Activated naive CD4-positive, alpha-beta T cell treated with anti-CD3 and anti-CD28 coated beads, Interleukin-2, amount 50 U/mL, for 24 hours (primary cell): ENCODE results near the gene UGT1A3.
"Not testable (repeated sequence)": the region's sequence is repeated elsewhere in the genome, so short reads cannot be mapped to it uniquely, and the experiment has no call there.

Source experiments
- H3K27ac Mint-ChIP-seq: one replicate; pipeline ENCODE4 v1.8.0; 2021; ENCODE audit warnings: mild to moderate bottlenecking, mixed read lengths
- H3K27me3 Mint-ChIP-seq: one replicate; pipeline ENCODE4 v1.8.0; 2021; ENCODE audit warnings: mixed read lengths
- H3K36me3 Mint-ChIP-seq: one replicate; pipeline ENCODE4 v1.8.0; 2021; ENCODE audit warnings: mixed read lengths
- H3K4me1 Mint-ChIP-seq: one replicate; pipeline ENCODE4 v1.8.0; 2021; ENCODE audit warnings: mixed read lengths
- H3K4me3 Mint-ChIP-seq: one replicate; pipeline ENCODE4 v1.8.0; 2021; ENCODE audit warnings: mild to moderate bottlenecking, mixed read lengths
- H3K9me3 Mint-ChIP-seq: one replicate; pipeline ENCODE4 v1.8.0; 2021; ENCODE audit warnings: mixed read lengths

Gene UGT1A3

GRCh38 chr2:233743464-233744259 is 14.8 kb downstream of the UGT1A3 start:
- Mint-ChIP-seq H3K27ac (no peak overlapping the region), H3K27me3 (peaks cover 7% of the 10 kb centered on the region)

DNA sequence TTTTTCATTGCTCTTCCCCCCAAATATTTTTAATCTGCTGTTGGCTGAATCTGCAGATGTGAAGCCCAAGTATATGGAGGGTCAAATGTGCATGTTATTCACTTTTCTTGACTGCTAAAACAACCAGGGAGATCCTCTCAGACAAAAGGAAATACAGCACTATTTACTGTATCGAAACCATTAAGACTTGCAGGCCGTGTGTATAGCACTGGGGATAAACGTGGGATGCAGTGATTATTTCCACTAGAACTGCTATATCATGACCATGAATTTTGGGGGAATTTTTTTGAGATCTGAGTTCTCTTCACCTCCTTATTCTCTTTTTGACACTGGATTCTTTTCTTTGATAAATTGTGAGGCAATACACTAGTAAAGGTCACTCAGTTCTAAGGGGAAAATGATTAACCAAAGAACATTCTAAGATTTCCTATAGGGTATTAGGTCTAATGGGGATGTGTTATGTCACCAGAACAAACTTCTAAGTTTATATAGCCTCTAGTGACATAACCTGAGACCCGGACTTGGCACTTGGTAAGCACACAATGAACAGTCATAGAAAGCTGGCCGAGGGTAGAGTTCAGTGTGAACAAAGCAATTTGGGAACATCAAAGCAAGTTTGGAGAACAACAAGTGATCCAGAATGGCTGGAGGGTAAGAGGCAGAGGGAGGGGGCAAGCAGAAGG is 16.4 kb downstream of the UGT1A3 start:
- Mint-ChIP-seq H3K4me1 (no peaks in the 10 kb centered on the region), H3K27ac (no peak overlapping the region)

More at GRCh38 chr2:233743464-233744259, 14.8 kb downstream of the UGT1A3 start:
- H3K9me3 Mint-ChIP-seq: no peaks in the 10 kb centered on the region
- no peak overlapping the region for H3K4me3 Mint-ChIP-seq
- no peaks in the 10 kb centered on the region for H3K4me1 Mint-ChIP-seq
- no peaks in the 10 kb centered on the region for H3K36me3 Mint-ChIP-seq

DNA sequence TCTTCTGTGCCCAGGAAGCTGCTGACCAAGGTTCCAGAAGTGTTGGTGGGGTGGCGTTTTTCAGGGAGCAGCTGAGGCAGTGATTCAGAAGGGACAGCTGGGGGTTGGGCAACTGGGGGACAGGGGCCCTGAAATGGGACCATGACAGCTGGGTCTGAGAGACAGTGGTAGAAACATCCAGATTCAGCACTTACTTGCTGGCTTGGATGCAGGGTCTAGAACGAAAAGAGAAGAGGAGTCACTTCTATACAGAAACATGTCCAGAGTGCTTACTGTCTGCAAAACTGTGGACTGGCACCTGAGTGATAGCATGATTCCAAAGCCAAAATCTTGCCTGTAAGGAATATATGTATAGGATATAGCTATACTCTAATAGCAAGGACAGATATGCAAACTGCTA is 17.0 kb downstream of the UGT1A3 start:
- H3K27me3 Mint-ChIP-seq, H3K9me3 Mint-ChIP-seq, H3K36me3 Mint-ChIP-seq, H3K27ac Mint-ChIP-seq, H3K4me3 Mint-ChIP-seq, H3K4me1 Mint-ChIP-seq: not testable (repeated sequence)

More for the DNA sequence above, 16.4 kb downstream of the UGT1A3 start:
- peaks cover 4% of the 10 kb centered on the region for H3K27me3 Mint-ChIP-seq
- no peaks in the 10 kb centered on the region for H3K9me3 Mint-ChIP-seq
- H3K4me3 Mint-ChIP-seq: no peak overlapping the region
- no peaks in the 10 kb centered on the region for H3K36me3 Mint-ChIP-seq

- H3K27me3 Mint-ChIP-seq: peaks cover 2% of the 10 kb centered on the region
- no peaks in the 10 kb centered on the region for H3K4me1 Mint-ChIP-seq
- no peak overlapping the region for H3K4me3 Mint-ChIP-seq
- H3K27ac Mint-ChIP-seq: no peak overlapping the region
- H3K9me3 Mint-ChIP-seq: peaks cover 2% of the 10 kb centered on the region
- H3K36me3 Mint-ChIP-seq: no peaks in the 10 kb centered on the region
Measured at GRCh38 chr2:233746475-233747282, 17.8 kb downstream of the UGT1A3 start.

- no peaks in the 10 kb centered on the region for H3K36me3 Mint-ChIP-seq
- no peak overlapping the region for H3K27ac Mint-ChIP-seq
- H3K27me3 Mint-ChIP-seq: peaks cover 4% of the 10 kb centered on the region
- peaks cover 5% of the 10 kb centered on the region for H3K9me3 Mint-ChIP-seq
- no peak overlapping the region for H3K4me3 Mint-ChIP-seq
- H3K4me1 Mint-ChIP-seq: no peaks in the 10 kb centered on the region
Measured at GRCh38 chr2:233747283-233747544, 18.4 kb downstream of the UGT1A3 start.

DNA sequence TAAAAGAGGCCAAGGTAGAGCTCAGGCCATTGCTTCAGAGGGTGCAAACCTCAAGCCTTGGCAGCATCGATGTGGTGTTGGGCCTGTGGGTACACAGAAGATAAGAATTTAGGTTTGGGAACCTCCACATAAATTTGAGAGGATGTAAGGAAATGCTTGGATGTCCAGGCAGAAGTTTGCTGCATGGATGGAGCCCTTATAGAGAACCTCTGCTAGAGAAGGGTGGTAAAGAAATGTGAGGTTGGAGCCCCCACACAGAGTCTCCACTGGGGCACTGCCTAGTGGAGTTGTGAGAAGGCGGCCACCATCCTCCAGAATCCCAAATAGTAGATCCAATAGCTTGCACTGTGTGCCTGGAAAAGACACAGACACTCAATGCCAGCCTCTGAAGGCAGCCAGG is 21.8 kb downstream of the UGT1A3 start:
- not testable (repeated sequence) for H3K27ac Mint-ChIP-seq, H3K27me3 Mint-ChIP-seq, H3K36me3 Mint-ChIP-seq, H3K4me1 Mint-ChIP-seq, H3K9me3 Mint-ChIP-seq, H3K4me3 Mint-ChIP-seq

DNA sequence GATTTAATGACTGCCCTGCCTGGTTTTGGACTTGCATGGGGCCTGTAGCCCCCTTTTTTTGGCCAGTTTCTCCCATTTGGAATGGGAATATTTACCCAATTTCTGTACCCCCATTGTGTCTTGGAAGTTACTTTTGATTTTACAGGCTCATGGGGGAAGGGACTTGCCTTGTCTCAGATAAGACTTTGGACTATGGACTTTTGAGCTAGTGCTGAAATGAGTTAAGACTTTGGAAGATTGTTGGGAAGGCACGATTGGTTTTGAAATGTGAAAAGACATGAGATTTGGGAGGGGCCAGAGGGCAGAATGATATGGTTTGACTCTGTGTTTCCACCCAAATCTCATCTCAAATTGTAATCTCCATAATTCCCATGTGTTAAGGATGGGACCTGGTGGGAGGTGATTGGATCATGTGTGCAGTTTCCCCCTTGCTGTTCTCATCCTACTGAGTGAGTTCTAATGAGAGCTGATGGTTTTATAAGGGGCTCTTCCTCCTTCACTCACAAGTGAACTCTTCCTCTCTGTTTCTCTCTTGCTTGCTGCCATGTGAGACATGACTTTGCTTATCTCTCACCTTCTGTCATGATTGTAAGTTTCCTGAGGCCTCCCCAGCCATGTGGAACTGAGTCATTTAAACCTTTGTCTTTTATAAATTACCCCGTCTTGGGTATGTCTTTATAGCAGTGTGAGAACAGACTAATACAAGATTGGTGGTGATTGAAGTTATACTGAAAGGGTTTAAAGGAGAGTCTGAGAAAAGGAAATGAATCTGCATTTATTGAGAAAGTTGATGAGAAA is 22.6 kb downstream of the UGT1A3 start:
- not testable (repeated sequence) for H3K27ac Mint-ChIP-seq, H3K36me3 Mint-ChIP-seq, H3K27me3 Mint-ChIP-seq

DNA sequence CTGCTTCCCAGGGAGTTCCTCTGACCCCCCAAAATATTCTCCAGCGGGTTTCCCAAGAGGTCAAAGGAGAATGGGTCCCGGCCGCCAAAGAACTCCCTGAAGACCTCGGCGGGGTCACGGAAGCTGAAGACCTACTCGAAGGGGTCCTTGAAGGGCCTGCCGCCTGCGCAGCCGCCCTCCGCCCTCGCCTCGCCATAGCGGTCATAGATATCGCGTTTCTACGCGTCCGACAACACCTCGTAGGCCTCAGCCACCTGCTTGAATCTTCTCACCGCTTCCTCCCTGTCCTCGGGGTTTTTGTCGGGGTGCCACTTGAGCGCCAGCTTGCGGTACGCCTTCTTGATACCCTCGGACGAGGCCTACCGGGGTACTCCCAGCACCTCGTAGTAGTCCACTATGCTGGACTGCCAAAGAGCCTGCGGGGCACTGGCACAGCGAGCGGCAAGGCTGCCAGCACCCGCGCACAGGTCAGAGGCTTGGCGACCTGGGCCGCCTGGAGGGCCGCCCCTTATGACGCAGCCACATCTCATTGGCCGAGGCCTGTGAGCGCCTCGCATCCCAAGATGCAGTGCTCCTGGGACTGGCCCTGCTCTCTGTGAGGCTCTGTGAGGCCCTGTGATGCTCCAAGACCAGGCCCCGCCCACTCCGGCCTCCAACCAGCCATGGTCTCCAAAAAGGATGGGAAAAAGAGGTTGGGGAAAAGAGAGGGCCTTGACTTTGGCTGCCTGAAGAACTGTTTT is 26.2 kb downstream of the UGT1A3 start:
- H3K27me3 Mint-ChIP-seq: peaks cover 4% of the 10 kb centered on the region
- peaks cover 1% of the 10 kb centered on the region for H3K36me3 Mint-ChIP-seq
- peaks cover 10% of the 10 kb centered on the region for H3K9me3 Mint-ChIP-seq
- H3K4me3 Mint-ChIP-seq: no peak overlapping the region
- H3K4me1 Mint-ChIP-seq: no peaks in the 10 kb centered on the region
- H3K27ac Mint-ChIP-seq: no peak overlapping the region

More for the DNA sequence above, 22.6 kb downstream of the UGT1A3 start:
- H3K4me1 Mint-ChIP-seq, H3K4me3 Mint-ChIP-seq, H3K9me3 Mint-ChIP-seq: not testable (repeated sequence)

GRCh38 chr2:233756429-233757081 is 27.7 kb downstream of the UGT1A3 start:
- Mint-ChIP-seq H3K27me3 (peaks cover 4% of the 10 kb centered on the region), H3K4me3 (no peak overlapping the region), H3K9me3 (peaks cover 9% of the 10 kb centered on the region), H3K4me1 (no peaks in the 10 kb centered on the region), H3K36me3 (peaks cover 1% of the 10 kb centered on the region), H3K27ac (no peak overlapping the region)

DNA sequence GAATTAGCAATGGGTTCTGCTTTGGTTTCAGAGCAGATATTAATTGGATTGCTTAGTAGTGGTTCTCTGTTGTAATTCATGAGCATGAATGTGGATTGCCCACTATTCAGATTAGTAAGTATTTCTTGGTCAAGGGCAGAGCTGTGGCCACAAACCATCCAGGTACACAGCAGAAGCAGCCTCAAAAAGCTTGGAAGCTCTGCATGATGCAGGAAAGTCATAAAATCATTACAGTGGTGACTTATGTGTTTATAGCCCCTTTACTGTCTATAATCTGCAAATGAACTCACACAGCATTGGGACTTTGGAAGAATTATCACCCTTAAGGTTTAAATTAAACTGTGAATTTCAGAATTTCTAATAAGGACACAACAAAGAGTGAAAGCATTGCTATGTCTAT is 29.3 kb downstream of the UGT1A3 start:
- Mint-ChIP-seq H3K9me3 (peaks cover under 1% of the 10 kb centered on the region), H3K4me1 (no peaks in the 10 kb centered on the region), H3K4me3 (no peak overlapping the region), H3K36me3 (no peaks in the 10 kb centered on the region), H3K27me3 (no peaks in the 10 kb centered on the region), H3K27ac (no peak overlapping the region)

DNA sequence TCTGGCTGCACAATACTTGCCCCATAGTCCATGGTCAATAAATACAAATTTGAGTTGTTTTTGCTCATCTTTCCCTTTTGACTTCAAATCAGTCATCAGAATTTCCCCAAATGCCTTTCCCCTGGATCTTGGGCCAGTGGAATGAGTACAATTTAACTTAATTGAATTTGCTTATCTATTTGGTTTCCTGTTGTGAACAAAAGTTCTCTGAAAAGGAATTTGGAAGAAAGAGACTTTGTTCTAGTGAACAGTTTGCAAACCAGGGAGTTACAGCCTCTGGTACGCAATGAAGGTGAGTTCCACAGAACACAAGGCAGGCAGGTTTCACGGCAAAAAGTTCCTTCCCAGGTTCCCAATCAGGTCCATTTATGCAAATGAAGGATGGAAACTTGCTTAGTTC is 30.0 kb downstream of the UGT1A3 start:
- Mint-ChIP-seq H3K4me3 (no peak overlapping the region), H3K27ac (no peak overlapping the region), H3K4me1 (no peaks in the 10 kb centered on the region), H3K9me3 (no peaks in the 10 kb centered on the region), H3K27me3 (peaks cover 3% of the 10 kb centered on the region), H3K36me3 (no peaks in the 10 kb centered on the region)

- H3K9me3 Mint-ChIP-seq: no peaks in the 10 kb centered on the region
- no peaks in the 10 kb centered on the region for H3K4me1 Mint-ChIP-seq
- H3K27ac Mint-ChIP-seq: no peak within 1 kb of the TSS
- no peak within 1 kb of the TSS for H3K4me3 Mint-ChIP-seq
- no peaks in the 10 kb centered on the region for H3K36me3 Mint-ChIP-seq
- peaks cover 4% of the 10 kb centered on the region for H3K27me3 Mint-ChIP-seq
Measured at GRCh38 chr2:233760043-233760442, 31.2 kb downstream of the UGT1A3 start, which contains the start of gene UGT1A1. UGT1A1 (plus strand) TSS chr2:233760270; CDS start chr2:233760288, 18 bp downstream.

- H3K9me3 Mint-ChIP-seq: no peaks in the 10 kb centered on the region
- no peaks in the 10 kb centered on the region for H3K36me3 Mint-ChIP-seq
- no peaks in the 10 kb centered on the region for H3K4me1 Mint-ChIP-seq
- H3K27me3 Mint-ChIP-seq: peaks cover 4% of the 10 kb centered on the region
- no peak overlapping the region for H3K4me3 Mint-ChIP-seq
- H3K27ac Mint-ChIP-seq: no peak overlapping the region
Measured at GRCh38 chr2:233761040-233761769, 32.4 kb downstream of the UGT1A3 start.

DNA sequence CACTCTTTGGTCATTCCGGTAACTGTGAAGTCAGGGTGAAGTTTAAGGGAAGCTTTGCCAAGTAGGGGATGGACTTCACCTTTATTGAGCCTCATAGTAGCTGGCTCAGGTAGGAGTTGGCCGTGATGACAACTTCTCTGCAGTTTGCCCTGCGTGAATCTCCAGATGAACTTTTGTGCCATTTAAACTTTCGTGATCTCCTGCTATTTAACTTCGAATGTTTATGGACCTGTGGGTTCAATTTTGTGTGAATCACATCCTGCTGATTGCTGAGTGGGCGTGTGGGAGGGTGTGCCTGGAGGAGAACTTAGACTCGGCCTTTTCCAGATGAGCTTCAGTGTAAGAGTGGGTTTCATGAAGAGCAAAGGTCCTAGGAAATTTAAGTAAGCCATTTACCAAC is 35.4 kb downstream of the UGT1A3 start:
- H3K4me3 Mint-ChIP-seq: no peak overlapping the region
- no peak overlapping the region for H3K27ac Mint-ChIP-seq

More for the DNA sequence above, 35.4 kb downstream of the UGT1A3 start:
- H3K4me1 Mint-ChIP-seq: no peaks in the 10 kb centered on the region
- H3K27me3 Mint-ChIP-seq: peaks cover 11% of the 10 kb centered on the region
- H3K9me3 Mint-ChIP-seq: no peaks in the 10 kb centered on the region
- no peaks in the 10 kb centered on the region for H3K36me3 Mint-ChIP-seq
